ENCODE data around the gene FBLN2.

FBLN2 gene

GRCh38 chr3:13565581-13566452 is 16.9 kb downstream of the FBLN2 start:
- Histone ChIP-seq H3K4me1 (ENCODE audit: low read depth, poor library complexity, severe bottlenecking) (no peaks in the 10 kb centered on the region), H3K9ac (no peak overlapping the region), H3K4me2 (no peak overlapping the region), H3K27ac (no peak overlapping the region), H2AFZ (ENCODE audit: low read depth) (no peak overlapping the region), H3K4me3 (IDR thresholded peaks at IDR 0.05; ENCODE audit: insufficient read depth, low read depth, low read length) (no peak overlapping the region), H3K79me2 (ENCODE audit: insufficient read depth, low read depth) (no peaks in the 10 kb centered on the region), H3K36me3 (ENCODE audit: insufficient read depth) (no peaks in the 10 kb centered on the region), H4K20me1 (ENCODE audit: insufficient read depth) (no peaks in the 10 kb centered on the region), H3K27me3 (ENCODE audit: insufficient read depth, low read depth) (no peaks in the 10 kb centered on the region)
- TF ChIP-seq CTCF (conservative IDR thresholded peaks at IDR 0.05; ENCODE audit: low read depth, low read length) = no peak

- no peak overlapping the region for H3K9ac ChIP-seq
- no peak overlapping the region for H3K4me3 ChIP-seq (IDR thresholded peaks at IDR 0.05; ENCODE audit: insufficient read depth, low read depth, low read length)
- H3K79me2 ChIP-seq (ENCODE audit: insufficient read depth, low read depth) = no peaks in the 10 kb centered on the region
- H4K20me1 ChIP-seq (ENCODE audit: insufficient read depth) = no peaks in the 10 kb centered on the region
- no peak overlapping the region for H3K27ac ChIP-seq
- no peaks in the 10 kb centered on the region for H3K27me3 ChIP-seq (ENCODE audit: insufficient read depth, low read depth)
- H3K4me2 ChIP-seq = no peak overlapping the region
- H3K36me3 ChIP-seq (ENCODE audit: insufficient read depth) = no peaks in the 10 kb centered on the region
- no peaks in the 10 kb centered on the region for H3K4me1 ChIP-seq (ENCODE audit: low read depth, poor library complexity, severe bottlenecking)
- TF ChIP-seq CTCF (conservative IDR thresholded peaks at IDR 0.05; ENCODE audit: low read depth, low read length) = no peak
- H2AFZ ChIP-seq (ENCODE audit: low read depth) = no peak overlapping the region
These were observed 17.5 kb downstream of the FBLN2 start for GRCh38 chr3:13566453-13566748.

GRCh38 chr3:13566769-13567310 is 17.9 kb downstream of the FBLN2 start:
- no peaks in the 10 kb centered on the region for H4K20me1 ChIP-seq (ENCODE audit: insufficient read depth)
- no peaks in the 10 kb centered on the region for H3K27me3 ChIP-seq (ENCODE audit: insufficient read depth, low read depth)
- no peaks in the 10 kb centered on the region for H3K36me3 ChIP-seq (ENCODE audit: insufficient read depth)
- no peaks in the 10 kb centered on the region for H3K79me2 ChIP-seq (ENCODE audit: insufficient read depth, low read depth)
- no peak for TF ChIP-seq CTCF (conservative IDR thresholded peaks at IDR 0.05; ENCODE audit: low read depth, low read length)
- no peak overlapping the region for H3K4me2 ChIP-seq
- H3K4me3 ChIP-seq (IDR thresholded peaks at IDR 0.05; ENCODE audit: insufficient read depth, low read depth, low read length) = no peak overlapping the region
- H2AFZ ChIP-seq (ENCODE audit: low read depth) = no peak overlapping the region
- H3K9ac ChIP-seq = no peak overlapping the region
- no peak overlapping the region for H3K27ac ChIP-seq
- H3K4me1 ChIP-seq (ENCODE audit: low read depth, poor library complexity, severe bottlenecking) = no peaks in the 10 kb centered on the region

GRCh38 chr3:13567684-13568514 is 19.0 kb downstream of the FBLN2 start:
- no peaks in the 10 kb centered on the region for H3K79me2 ChIP-seq (ENCODE audit: insufficient read depth, low read depth)
- TF ChIP-seq CTCF (conservative IDR thresholded peaks at IDR 0.05; ENCODE audit: low read depth, low read length) = no peak
- no peak overlapping the region for H2AFZ ChIP-seq (ENCODE audit: low read depth)
- H3K4me2 ChIP-seq = no peak overlapping the region
- H3K27ac ChIP-seq = no peak overlapping the region
- H3K4me1 ChIP-seq (ENCODE audit: low read depth, poor library complexity, severe bottlenecking) = no peaks in the 10 kb centered on the region
- H3K4me3 ChIP-seq (IDR thresholded peaks at IDR 0.05; ENCODE audit: insufficient read depth, low read depth, low read length) = no peak overlapping the region
- no peaks in the 10 kb centered on the region for H4K20me1 ChIP-seq (ENCODE audit: insufficient read depth)
- H3K36me3 ChIP-seq (ENCODE audit: insufficient read depth) = no peaks in the 10 kb centered on the region
- H3K27me3 ChIP-seq (ENCODE audit: insufficient read depth, low read depth) = no peaks in the 10 kb centered on the region
- H3K9ac ChIP-seq = no peak overlapping the region
